Measurements from ENCODE around the gene PLXDC2. TPM values are rescaled to one million over a fixed set of nuclear protein-coding genes. Genes with fewer than 3 reads are reported as not detected.

Gene PLXDC2
- polyA plus RNA-seq, 1 of the 3 experiments (the other 2 are of a cell fraction) = 2.5 TPM

DNA sequence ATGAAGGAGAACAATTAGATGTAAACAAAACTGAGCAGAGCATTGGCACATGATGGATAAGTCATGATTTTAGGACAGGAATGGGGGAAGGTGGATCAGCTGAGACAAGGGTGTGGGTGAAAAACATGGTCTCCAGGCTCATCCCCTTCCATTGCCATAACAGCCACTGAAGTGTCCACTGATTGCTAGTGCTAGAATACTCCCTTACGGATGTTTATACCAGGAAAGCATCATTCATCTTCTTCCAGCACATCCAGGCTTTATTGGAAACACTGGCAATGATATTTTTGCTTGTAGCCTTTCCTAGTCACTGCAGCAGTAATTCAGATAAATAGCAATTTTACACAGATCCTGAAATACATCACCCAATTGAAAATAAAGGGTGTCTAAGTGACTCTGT is 259.5 kb downstream of the PLXDC2 start (continued):
- TF ChIP-seq MXI1 (IDR thresholded peaks at IDR 0.05; ENCODE audit: low read depth, low read length) = no peak
- no peak for TF ChIP-seq RXRA (IDR thresholded peaks at IDR 0.05; ENCODE audit: borderline replicate concordance, low read depth)
- no peak for TF ChIP-seq SMC3 (IDR thresholded peaks at IDR 0.05; ENCODE audit: low read depth, low read length)
- no peak for TF ChIP-seq EP300 (IDR thresholded peaks at IDR 0.05; ENCODE audit: borderline replicate concordance in 1 of 2, low read depth in 1 of 2, low read length in 1 of 2)

DNA sequence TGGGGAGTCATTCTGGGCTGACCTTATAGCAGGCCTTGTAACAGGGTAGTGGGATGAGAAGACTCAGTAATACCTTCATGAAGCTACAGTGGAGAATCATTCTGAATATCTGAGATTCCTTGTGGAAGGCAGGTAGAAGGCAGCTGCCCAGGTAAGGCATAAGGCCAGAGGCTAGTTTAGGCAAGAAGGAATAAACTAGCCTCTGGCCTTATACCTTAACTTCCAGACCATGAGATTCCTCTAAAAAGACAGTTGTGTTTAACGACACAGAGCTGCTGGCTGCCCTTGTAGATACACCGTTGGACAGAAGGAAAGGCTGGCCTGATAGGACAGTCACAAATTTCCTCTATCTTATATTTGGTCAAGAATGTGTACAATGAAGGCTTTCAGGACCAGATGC is 268.2 kb downstream of the PLXDC2 start:
- no peak for DNase-seq
- CTCF ChIA-PET = no interaction called here
- Histone ChIP-seq H3K36me3 (replicated peaks in 1 of 2; ENCODE audit: control insufficient read depth in 1 of 2, insufficient read depth in 2 of 2, low read length in 1 of 2) (no peaks in the 10 kb centered on the region), H3K27me3 (ENCODE audit: insufficient read depth) (no peaks in the 10 kb centered on the region), H3K9me2 (no peaks in the 10 kb centered on the region), H3K9ac (no peak overlapping the region), H3K4me3 (ENCODE audit: low read depth in 2 of 2, low read length in 1 of 2) (no peak overlapping the region), H3K4me1 (ENCODE audit: control insufficient read depth in 1 of 2, insufficient read depth in 2 of 2, low read depth in 1 of 2, low read length in 1 of 2) (no peaks in the 10 kb centered on the region; a peak in 1 of 4 replicates), H3K4me2 (no peak overlapping the region), H2AFZ (ENCODE audit: low read depth) (no peak overlapping the region), H3K79me2 (ENCODE audit: insufficient read depth) (no peaks in the 10 kb centered on the region), H4K20me1 (ENCODE audit: insufficient read depth) (no peaks in the 10 kb centered on the region), H3K9me3 (no peaks in the 10 kb centered on the region), H3F3A (replicated peaks; ENCODE audit: insufficient read depth) (no peaks in the 10 kb centered on the region), H3K27ac (ENCODE audit: low read depth in 2 of 2, low read length in 1 of 2) (no peak overlapping the region)
- 52% methylated on average over 2 of the region's 2 CpGs for WGBS (ENCODE audit: low lambda C conversion rate)
- no peak for TF ChIP-seq RAD21 (IDR thresholded peaks at IDR 0.05; ENCODE audit: low read length)
- TF ChIP-seq EP300 (IDR thresholded peaks at IDR 0.05; ENCODE audit: borderline replicate concordance in 1 of 2, low read depth in 1 of 2, low read length in 1 of 2) = no peak
- TF ChIP-seq SMC3 (IDR thresholded peaks at IDR 0.05; ENCODE audit: low read depth, low read length) = no peak
- no peak for TF ChIP-seq NRF1 (IDR thresholded peaks at IDR 0.05; ENCODE audit: low read depth, low read length)
- TF ChIP-seq, protein P1, sequence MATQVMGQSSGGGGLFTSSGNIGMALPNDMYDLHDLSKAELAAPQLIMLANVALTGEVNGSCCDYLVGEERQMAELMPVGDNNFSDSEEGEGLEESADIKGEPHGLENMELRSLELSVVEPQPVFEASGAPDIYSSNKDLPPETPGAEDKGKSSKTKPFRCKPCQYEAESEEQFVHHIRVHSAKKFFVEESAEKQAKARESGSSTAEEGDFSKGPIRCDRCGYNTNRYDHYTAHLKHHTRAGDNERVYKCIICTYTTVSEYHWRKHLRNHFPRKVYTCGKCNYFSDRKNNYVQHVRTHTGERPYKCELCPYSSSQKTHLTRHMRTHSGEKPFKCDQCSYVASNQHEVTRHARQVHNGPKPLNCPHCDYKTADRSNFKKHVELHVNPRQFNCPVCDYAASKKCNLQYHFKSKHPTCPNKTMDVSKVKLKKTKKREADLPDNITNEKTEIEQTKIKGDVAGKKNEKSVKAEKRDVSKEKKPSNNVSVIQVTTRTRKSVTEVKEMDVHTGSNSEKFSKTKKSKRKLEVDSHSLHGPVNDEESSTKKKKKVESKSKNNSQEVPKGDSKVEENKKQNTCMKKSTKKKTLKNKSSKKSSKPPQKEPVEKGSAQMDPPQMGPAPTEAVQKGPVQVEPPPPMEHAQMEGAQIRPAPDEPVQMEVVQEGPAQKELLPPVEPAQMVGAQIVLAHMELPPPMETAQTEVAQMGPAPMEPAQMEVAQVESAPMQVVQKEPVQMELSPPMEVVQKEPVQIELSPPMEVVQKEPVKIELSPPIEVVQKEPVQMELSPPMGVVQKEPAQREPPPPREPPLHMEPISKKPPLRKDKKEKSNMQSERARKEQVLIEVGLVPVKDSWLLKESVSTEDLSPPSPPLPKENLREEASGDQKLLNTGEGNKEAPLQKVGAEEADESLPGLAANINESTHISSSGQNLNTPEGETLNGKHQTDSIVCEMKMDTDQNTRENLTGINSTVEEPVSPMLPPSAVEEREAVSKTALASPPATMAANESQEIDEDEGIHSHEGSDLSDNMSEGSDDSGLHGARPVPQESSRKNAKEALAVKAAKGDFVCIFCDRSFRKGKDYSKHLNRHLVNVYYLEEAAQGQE (IDR thresholded peaks at IDR 0.05; ENCODE audit: low read depth, low read length) = no peak
- TF ChIP-seq, protein P2, sequence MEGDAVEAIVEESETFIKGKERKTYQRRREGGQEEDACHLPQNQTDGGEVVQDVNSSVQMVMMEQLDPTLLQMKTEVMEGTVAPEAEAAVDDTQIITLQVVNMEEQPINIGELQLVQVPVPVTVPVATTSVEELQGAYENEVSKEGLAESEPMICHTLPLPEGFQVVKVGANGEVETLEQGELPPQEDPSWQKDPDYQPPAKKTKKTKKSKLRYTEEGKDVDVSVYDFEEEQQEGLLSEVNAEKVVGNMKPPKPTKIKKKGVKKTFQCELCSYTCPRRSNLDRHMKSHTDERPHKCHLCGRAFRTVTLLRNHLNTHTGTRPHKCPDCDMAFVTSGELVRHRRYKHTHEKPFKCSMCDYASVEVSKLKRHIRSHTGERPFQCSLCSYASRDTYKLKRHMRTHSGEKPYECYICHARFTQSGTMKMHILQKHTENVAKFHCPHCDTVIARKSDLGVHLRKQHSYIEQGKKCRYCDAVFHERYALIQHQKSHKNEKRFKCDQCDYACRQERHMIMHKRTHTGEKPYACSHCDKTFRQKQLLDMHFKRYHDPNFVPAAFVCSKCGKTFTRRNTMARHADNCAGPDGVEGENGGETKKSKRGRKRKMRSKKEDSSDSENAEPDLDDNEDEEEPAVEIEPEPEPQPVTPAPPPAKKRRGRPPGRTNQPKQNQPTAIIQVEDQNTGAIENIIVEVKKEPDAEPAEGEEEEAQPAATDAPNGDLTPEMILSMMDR (IDR thresholded peaks at IDR 0.05) = no peak
- TF ChIP-seq, protein P3, sequence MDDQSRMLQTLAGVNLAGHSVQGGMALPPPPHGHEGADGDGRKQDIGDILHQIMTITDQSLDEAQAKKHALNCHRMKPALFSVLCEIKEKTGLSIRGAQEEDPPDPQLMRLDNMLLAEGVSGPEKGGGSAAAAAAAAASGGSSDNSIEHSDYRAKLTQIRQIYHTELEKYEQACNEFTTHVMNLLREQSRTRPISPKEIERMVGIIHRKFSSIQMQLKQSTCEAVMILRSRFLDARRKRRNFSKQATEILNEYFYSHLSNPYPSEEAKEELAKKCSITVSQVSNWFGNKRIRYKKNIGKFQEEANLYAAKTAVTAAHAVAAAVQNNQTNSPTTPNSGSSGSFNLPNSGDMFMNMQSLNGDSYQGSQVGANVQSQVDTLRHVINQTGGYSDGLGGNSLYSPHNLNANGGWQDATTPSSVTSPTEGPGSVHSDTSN (IDR thresholded peaks at IDR 0.05) = no peak
- TF ChIP-seq YY1 (IDR thresholded peaks at IDR 0.05; ENCODE audit: low read depth) = no peak
- no peak for TF ChIP-seq TAF1 (IDR thresholded peaks at IDR 0.05; ENCODE audit: borderline replicate concordance, low read depth, low read length)
- no peak for TF ChIP-seq EZH2phosphoT487 (IDR thresholded peaks at IDR 0.05; ENCODE audit: borderline replicate concordance, low read depth)
- no peak for TF ChIP-seq NFIC (IDR thresholded peaks at IDR 0.05; ENCODE audit: borderline replicate concordance)
- POLR2A ChIA-PET = no interaction called here

All from SK-N-SH (cell line).